ENCODE data around the gene FHAD1.

The FHAD1 gene

GRCh38 chr1:15316510-15316909 lies 69.5 kb downstream of the FHAD1 start:
- DNase-seq = no peak

GRCh38 chr1:15320267-15320666 lies 73.2 kb downstream of the FHAD1 start:
- Histone ChIP-seq H3K79me2 (ENCODE audit: low read length) (no peaks in the 10 kb centered on the region), H3K9me2 (replicated peaks; ENCODE audit: insufficient read depth, low read length) (no peaks in the 10 kb centered on the region), H3K4me3 (ENCODE audit: low read length) (no peak overlapping the region), H3F3A (ENCODE audit: insufficient read depth, low read length) (no peaks in the 10 kb centered on the region), H3K4me1 (ENCODE audit: low read length) (peaks cover 3% of the 10 kb centered on the region; the same call in 1 of the 2 replicates), H3K9ac (ENCODE audit: low read length) (no peak overlapping the region), H4K20me1 (ENCODE audit: insufficient read depth, low read length) (no peaks in the 10 kb centered on the region), H3K36me3 (replicated peaks; ENCODE audit: insufficient read depth, low read length) (no peaks in the 10 kb centered on the region), H3K4me2 (ENCODE audit: low read depth, low read length) (no peak overlapping the region), H3K27ac (ENCODE audit: low read length) (no peak overlapping the region), H3K27me3 (replicated peaks; ENCODE audit: insufficient read depth, low read length) (0 out of 2 replicates have a peak, but pooled peaks cover 3% of the 10 kb centered on the region), H2AFZ (ENCODE audit: low read length) (no peak overlapping the region), H3K9me3 (replicated peaks; ENCODE audit: insufficient read depth, low read length) (no peaks in the 10 kb centered on the region)
- DNase-seq = no peak
- no peak for TF ChIP-seq CTCF (IDR thresholded peaks at IDR 0.05; ENCODE audit: low read length)
- TF ChIP-seq EZH2phosphoT487 (IDR thresholded peaks at IDR 0.05; ENCODE audit: low read length) = no peak
- TF ChIP-seq EZH2 (optimal IDR thresholded peaks at IDR 0.05; ENCODE audit: low read depth, low read length) = no peak

More at GRCh38 chr1:15316510-15316909, 69.5 kb downstream of the FHAD1 start:
- Histone ChIP-seq H3K9me3 (replicated peaks; ENCODE audit: insufficient read depth, low read length) (no peaks in the 10 kb centered on the region), H3F3A (ENCODE audit: insufficient read depth, low read length) (no peaks in the 10 kb centered on the region), H3K4me3 (ENCODE audit: low read length) (no peak overlapping the region), H3K36me3 (replicated peaks; ENCODE audit: insufficient read depth, low read length) (no peaks in the 10 kb centered on the region), H4K20me1 (ENCODE audit: insufficient read depth, low read length) (no peaks in the 10 kb centered on the region), H3K9me2 (replicated peaks; ENCODE audit: insufficient read depth, low read length) (no peaks in the 10 kb centered on the region), H3K9ac (ENCODE audit: low read length) (no peak overlapping the region), H3K79me2 (ENCODE audit: low read length) (no peaks in the 10 kb centered on the region), H3K4me2 (ENCODE audit: low read depth, low read length) (no peak overlapping the region), H3K27ac (ENCODE audit: low read length) (no peak overlapping the region), H3K4me1 (ENCODE audit: low read length) (no peaks in the 10 kb centered on the region), H2AFZ (ENCODE audit: low read length) (no peak overlapping the region), H3K27me3 (replicated peaks; ENCODE audit: insufficient read depth, low read length) (0 out of 2 replicates have a peak, but pooled peaks cover 3% of the 10 kb centered on the region)
- no peak for TF ChIP-seq EZH2phosphoT487 (IDR thresholded peaks at IDR 0.05; ENCODE audit: low read length)
- no peak for TF ChIP-seq CTCF (IDR thresholded peaks at IDR 0.05; ENCODE audit: low read length)
- no peak for TF ChIP-seq EZH2 (optimal IDR thresholded peaks at IDR 0.05; ENCODE audit: low read depth, low read length)

GRCh38 chr1:15321601-15322000 lies 74.6 kb downstream of the FHAD1 start:
- no peak overlapping the region for H2AFZ ChIP-seq (ENCODE audit: low read length)
- no peaks in the 10 kb centered on the region for H3K36me3 ChIP-seq (replicated peaks; ENCODE audit: insufficient read depth, low read length)
- TF ChIP-seq EZH2 (optimal IDR thresholded peaks at IDR 0.05; ENCODE audit: low read depth, low read length) (no peak), CTCF (IDR thresholded peaks at IDR 0.05; ENCODE audit: low read length) (no peak), EZH2phosphoT487 (IDR thresholded peaks at IDR 0.05; ENCODE audit: low read length) (no peak)
- no peaks in the 10 kb centered on the region for H3F3A ChIP-seq (ENCODE audit: insufficient read depth, low read length)
- H3K4me1 ChIP-seq (ENCODE audit: low read length) = peaks cover 3% of the 10 kb centered on the region; the same call in 1 of the 2 replicates
- no peak overlapping the region for H3K9ac ChIP-seq (ENCODE audit: low read length)
- no peaks in the 10 kb centered on the region for H3K9me2 ChIP-seq (replicated peaks; ENCODE audit: insufficient read depth, low read length)
- H4K20me1 ChIP-seq (ENCODE audit: insufficient read depth, low read length) = no peaks in the 10 kb centered on the region
- no peak overlapping the region for H3K4me2 ChIP-seq (ENCODE audit: low read depth, low read length)
- no peak overlapping the region for H3K27ac ChIP-seq (ENCODE audit: low read length)
- H3K9me3 ChIP-seq (replicated peaks; ENCODE audit: insufficient read depth, low read length) = no peaks in the 10 kb centered on the region
- no peak overlapping the region for H3K4me3 ChIP-seq (ENCODE audit: low read length)
- DNase-seq = no peak
- H3K27me3 ChIP-seq (replicated peaks; ENCODE audit: insufficient read depth, low read length) = peaks cover 11% of the 10 kb centered on the region
- no peaks in the 10 kb centered on the region for H3K79me2 ChIP-seq (ENCODE audit: low read length)

Measured in MM.1S (cell line).